Measurements from ENCODE around the gene LEUTX. TPM values are rescaled to one million over a fixed set of nuclear protein-coding genes. Genes with fewer than 3 reads are reported as not detected.

LEUTX gene
- total and polyA plus RNA-seq, 3 donors from 2014 or later, result not detected

- Histone ChIP-seq H3K27me3 (no peaks in the 10 kb centered on the region), H3K36me3 (ENCODE audit: low read depth, missing control alignments) (no peaks in the 10 kb centered on the region), H3K4me1 (no peaks in the 10 kb centered on the region), H3K27ac (no peak overlapping the region), H3K4me3 (no peak overlapping the region), H3K9me3 (no peaks in the 10 kb centered on the region)
- TF ChIP-seq CTCF (IDR thresholded peaks at IDR 0.05) (no peak), POLR2A (IDR thresholded peaks at IDR 0.05) (no peak)
- intact Hi-C loops (cut with DNase I; ENCODE audit: low total_unique reads), result no loop called here
- 67 to 75% methylated on average over 3 of the region's 3 CpGs for WGBS, 2 donors
- DNase-seq, result no peak
These were observed 43.0 kb upstream of the LEUTX start for GRCh38 chr19:39735688-39736087.

- WGBS, 2 donors, result 59 to 63% methylated on average over 5 of the region's 5 CpGs
- no peak overlapping the region for H3K27ac ChIP-seq
- intact Hi-C loops (cut with DNase I; ENCODE audit: low total_unique reads), result no loop called here
These were observed 42.6 kb upstream of the LEUTX start for GRCh38 chr19:39736088-39736487.

DNA sequence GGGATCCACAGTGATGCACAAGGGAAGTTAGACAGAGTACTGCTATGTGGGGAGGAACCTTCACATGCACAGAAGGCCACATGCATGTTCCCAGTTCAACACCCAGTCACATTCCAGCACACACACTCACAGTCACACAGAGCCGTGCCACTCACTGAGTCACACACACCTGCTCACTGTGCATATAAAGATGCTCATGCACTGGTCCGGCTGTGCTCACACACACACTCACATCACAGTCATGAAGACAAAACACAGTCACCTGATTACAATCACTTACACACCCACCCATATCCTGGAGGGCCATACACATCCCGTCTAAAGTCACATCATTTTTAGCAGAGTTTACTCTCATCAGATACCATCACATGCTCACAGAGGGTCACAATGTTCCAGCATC is 41.3 kb upstream of the LEUTX start:
- Histone ChIP-seq H3K27ac (no peak overlapping the region), H3K9me3 (no peaks in the 10 kb centered on the region), H3K4me1 (no peaks in the 10 kb centered on the region), H3K4me3 (no peak overlapping the region), H3K36me3 (ENCODE audit: low read depth, missing control alignments) (no peaks in the 10 kb centered on the region), H3K27me3 (no peaks in the 10 kb centered on the region)
- intact Hi-C loops (cut with DNase I; ENCODE audit: low total_unique reads), result no loop called here
- no peak for DNase-seq
- TF ChIP-seq POLR2A (IDR thresholded peaks at IDR 0.05) (no peak), CTCF (IDR thresholded peaks at IDR 0.05) (no peak)
- WGBS, 2 donors, result 78 to 80% methylated on average over 3 of the region's 3 CpGs

More at GRCh38 chr19:39736088-39736487, 42.6 kb upstream of the LEUTX start:
- TF ChIP-seq CTCF (IDR thresholded peaks at IDR 0.05) (no peak), POLR2A (IDR thresholded peaks at IDR 0.05) (no peak)
- no peak for DNase-seq
- H3K4me1 ChIP-seq, result no peaks in the 10 kb centered on the region
- no peaks in the 10 kb centered on the region for H3K27me3 ChIP-seq
- H3K36me3 ChIP-seq (ENCODE audit: low read depth, missing control alignments), result no peaks in the 10 kb centered on the region
- H3K9me3 ChIP-seq, result no peaks in the 10 kb centered on the region
- H3K4me3 ChIP-seq, result no peak overlapping the region

GRCh38 chr19:39737891-39738290 is 40.8 kb upstream of the LEUTX start, which contains the start of gene CLC:
CLC (minus strand) TSS chr19:39738029; CDS start chr19:39737952, 77 bp downstream.
- Histone ChIP-seq H3K4me1 (no peaks in the 10 kb centered on the region), H3K4me3 (no peak within 1 kb of the TSS), H3K9me3 (no peaks in the 10 kb centered on the region), H3K36me3 (ENCODE audit: low read depth, missing control alignments) (no peaks in the 10 kb centered on the region), H3K27me3 (no peaks in the 10 kb centered on the region), H3K27ac (no peak within 1 kb of the TSS)
- no peak for TF ChIP-seq POLR2A (IDR thresholded peaks at IDR 0.05)
- no peak for TF ChIP-seq CTCF (IDR thresholded peaks at IDR 0.05)
- DNase-seq, result no peak
- intact Hi-C loops (cut with DNase I; ENCODE audit: low total_unique reads), result no loop called here
- 44 to 45% methylated on average over 3 of the region's 3 CpGs for WGBS, 2 donors

- Histone ChIP-seq H3K36me3 (ENCODE audit: low read depth, missing control alignments) (no peaks in the 10 kb centered on the region), H3K4me3 (no peak overlapping the region), H3K4me1 (no peaks in the 10 kb centered on the region), H3K27ac (no peak overlapping the region), H3K27me3 (no peaks in the 10 kb centered on the region), H3K9me3 (no peaks in the 10 kb centered on the region)
- WGBS, 2 donors, result 28 to 49% methylated on average over 3 of the region's 3 CpGs
- intact Hi-C loops (cut with DNase I; ENCODE audit: low total_unique reads), result no loop called here
- DNase-seq, result no peak
- TF ChIP-seq POLR2A (IDR thresholded peaks at IDR 0.05) (no peak), CTCF (IDR thresholded peaks at IDR 0.05) (no peak)
These were observed 39.8 kb upstream of the LEUTX start for GRCh38 chr19:39738814-39739213.

Data from testis (tissue), 3 donors.